AG04449 (cell line): ENCODE measurements around the gene DPRX.

Experiments used
- CTCF ChIA-PET: fragments of 350-600 bp; formaldehyde crosslinking; extraction: SDS; loops from one replicate; lab custom pipeline; 2021; ENCODE audit warnings: antibody characterized with exemption; lab: Yijun Ruan, JAX
- POLR2A ChIA-PET: fragments of 400-600, 350-600 bp; formaldehyde crosslinking; extraction: SDS; loops from one replicate; lab custom pipeline; 2020; ENCODE audit warnings: antibody characterized with exemption, inconsistent platforms; lab: Yijun Ruan, JAX
- DNase-seq: peaks from one replicate; pipeline ENCODE4 v3.0.0-alpha.2; 2010; ENCODE audit warnings: low read depth, low spot score
- H3K4me3 ChIP-seq: 2 replicates; pipeline ENCODE4 v1.5.1; 2011; ENCODE audit warnings: low read depth, mild to moderate bottlenecking, control low read depth, low read length
- TF ChIP-seq, protein P1 (sequence below): IDR thresholded peaks from one replicate; pipeline ENCODE4 v1.5.1; 2011; ENCODE audit warnings: mild to moderate bottlenecking, moderate library complexity, low read length, control low read depth, inconsistent platforms; ENCODE audit not compliant: insufficient read depth; ENCODE audit errors: missing control alignments

DPRX gene

DNA sequence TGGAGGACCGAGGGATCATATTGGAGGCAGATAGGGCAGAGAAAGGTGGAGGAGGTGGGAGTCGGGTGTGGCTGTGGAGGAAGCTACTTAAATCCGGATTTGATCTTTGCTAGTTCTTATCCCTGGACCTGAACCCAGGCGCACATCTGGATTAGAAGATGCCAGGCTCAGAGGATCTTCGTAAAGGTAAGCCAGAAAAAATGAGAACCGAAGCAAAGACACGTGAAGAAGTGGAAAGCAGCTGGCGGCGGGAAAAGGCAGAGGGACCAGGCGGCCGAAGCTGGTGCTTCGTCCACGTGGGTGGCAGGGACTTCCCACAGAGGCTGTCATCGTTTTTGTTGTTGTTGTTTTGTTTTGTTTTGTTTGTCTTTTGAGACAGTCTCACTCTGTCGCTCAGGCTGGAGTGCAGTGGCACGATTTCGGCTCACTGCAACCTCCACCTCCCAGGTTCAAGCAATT, at the start of gene DPRX:
DPRX (plus strand) TSS at position 51 of the 459 bp plus-strand sequence; CDS start at position 159, 108 bp downstream.
- TF ChIP-seq, protein P1, sequence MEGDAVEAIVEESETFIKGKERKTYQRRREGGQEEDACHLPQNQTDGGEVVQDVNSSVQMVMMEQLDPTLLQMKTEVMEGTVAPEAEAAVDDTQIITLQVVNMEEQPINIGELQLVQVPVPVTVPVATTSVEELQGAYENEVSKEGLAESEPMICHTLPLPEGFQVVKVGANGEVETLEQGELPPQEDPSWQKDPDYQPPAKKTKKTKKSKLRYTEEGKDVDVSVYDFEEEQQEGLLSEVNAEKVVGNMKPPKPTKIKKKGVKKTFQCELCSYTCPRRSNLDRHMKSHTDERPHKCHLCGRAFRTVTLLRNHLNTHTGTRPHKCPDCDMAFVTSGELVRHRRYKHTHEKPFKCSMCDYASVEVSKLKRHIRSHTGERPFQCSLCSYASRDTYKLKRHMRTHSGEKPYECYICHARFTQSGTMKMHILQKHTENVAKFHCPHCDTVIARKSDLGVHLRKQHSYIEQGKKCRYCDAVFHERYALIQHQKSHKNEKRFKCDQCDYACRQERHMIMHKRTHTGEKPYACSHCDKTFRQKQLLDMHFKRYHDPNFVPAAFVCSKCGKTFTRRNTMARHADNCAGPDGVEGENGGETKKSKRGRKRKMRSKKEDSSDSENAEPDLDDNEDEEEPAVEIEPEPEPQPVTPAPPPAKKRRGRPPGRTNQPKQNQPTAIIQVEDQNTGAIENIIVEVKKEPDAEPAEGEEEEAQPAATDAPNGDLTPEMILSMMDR: no peak
- ChIA-PET POLR2A (no interaction called here), CTCF (no interaction called here)
- no peak for DNase-seq
- no peak within 1 kb of the TSS for H3K4me3 ChIP-seq

DNA sequence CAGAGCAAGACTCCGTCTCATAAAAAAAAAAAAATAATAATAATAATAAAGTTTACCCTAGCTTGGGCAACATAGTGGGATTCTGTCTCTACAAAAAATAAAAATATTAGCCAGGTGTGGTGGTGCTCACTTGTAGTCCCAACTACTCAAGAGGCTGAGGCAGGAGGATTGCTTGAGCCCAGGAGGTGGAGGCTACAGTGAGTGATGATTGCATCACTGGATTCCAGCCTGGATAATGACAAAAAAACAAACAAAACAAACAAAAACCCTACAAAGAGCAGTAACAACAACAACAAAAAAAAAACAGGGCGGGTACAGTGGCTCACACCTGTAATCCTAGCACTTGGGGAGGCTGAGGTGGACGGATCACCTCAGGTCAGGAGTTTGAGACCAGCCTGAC, 48.6 kb upstream of the DPRX start:
- DNase-seq: no peak
- ChIA-PET POLR2A (no interaction called here), CTCF (no interaction called here)
- TF ChIP-seq, protein P1: no peak
- H3K4me3 ChIP-seq: no peak overlapping the region

GRCh38 chr19:53586277-53586691, 45.5 kb upstream of the DPRX start:
- ChIA-PET CTCF (no interaction called here), POLR2A (no interaction called here)
- TF ChIP-seq, protein P1: no peak
- no peak for DNase-seq
- H3K4me3 ChIP-seq: no peak overlapping the region

DNA sequence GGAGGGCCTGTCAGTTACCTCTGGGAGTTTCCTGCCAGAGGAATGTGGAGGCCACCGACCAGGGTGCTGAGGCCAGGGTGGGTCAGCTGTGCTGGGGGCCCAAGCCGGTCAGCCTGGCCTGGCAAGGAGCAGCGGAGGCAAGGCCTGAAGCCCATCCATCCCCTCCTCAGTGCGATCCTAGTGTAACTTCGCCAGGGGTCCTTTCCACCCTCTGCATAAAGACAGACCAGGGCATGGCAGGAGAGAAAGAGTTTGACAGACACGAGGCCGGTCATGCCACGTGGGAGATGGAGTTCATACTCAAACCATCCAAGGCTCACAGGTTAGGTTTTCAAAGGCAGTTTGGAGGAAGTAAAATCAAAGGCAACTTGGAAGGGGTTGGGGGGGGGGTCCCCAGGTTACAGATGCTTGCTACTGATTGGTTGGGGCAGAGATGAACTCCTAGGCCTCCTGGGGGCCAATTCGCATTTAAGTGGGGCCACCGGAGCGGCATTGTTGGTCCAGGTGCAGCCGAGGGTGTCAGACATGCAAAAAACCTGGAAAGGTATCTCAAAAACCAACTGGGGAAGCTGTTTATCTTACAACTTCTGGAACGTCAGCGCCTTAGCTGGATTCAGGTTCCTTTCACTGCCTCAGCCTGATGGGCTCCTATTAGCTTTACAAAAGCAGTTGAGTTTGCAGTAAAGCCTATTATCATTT, 36.8 kb upstream of the DPRX start:
- DNase-seq: no peak
- no peak overlapping the region for H3K4me3 ChIP-seq
- TF ChIP-seq, protein P1: no peak
- POLR2A ChIA-PET: no interaction called here
- CTCF ChIA-PET: no interaction called here

DNA sequence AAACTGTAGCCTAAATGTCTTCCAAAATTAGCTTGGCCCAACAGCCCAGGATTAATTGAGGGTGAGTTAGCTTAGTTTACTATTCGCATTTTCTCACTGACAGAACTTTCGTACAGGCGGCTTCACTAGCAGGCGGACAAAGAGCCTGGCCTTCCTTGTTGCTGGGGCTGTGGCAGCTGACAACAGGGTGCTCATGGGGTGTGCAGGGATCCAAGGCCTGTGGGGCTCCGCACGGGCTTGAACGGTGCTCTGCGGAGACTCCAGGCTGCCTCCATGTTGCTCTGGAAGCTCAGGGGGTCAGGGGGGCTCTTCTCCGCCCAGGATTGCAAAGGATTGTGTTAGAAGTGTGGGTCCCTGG, 36.3 kb upstream of the DPRX start:
- POLR2A ChIA-PET: no interaction called here

DNA sequence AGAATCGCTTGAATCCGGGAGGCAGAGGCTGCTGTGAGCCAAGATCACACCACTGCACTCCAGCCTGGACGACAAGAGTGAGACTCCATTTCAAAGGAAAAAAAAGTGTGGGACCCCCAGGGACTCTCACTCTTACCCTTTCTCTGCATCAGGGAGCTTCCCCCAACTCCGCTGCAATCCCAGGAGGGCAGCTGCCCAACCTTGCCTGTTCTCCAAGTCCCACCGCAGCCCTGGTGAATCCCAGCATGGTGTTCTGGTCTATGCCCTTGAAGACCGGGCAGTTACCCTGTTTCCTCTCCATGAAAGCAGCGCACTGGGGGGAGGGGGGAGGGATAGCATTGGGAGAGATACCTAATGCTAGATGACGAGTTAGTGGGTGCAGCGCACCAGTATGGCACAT, 35.7 kb upstream of the DPRX start:
- CTCF ChIA-PET: no interaction called here
- POLR2A ChIA-PET: no interaction called here
- TF ChIP-seq, protein P1: no peak
- DNase-seq: no peak
- no peak overlapping the region for H3K4me3 ChIP-seq

More for the DNA sequence above, 36.3 kb upstream of the DPRX start:
- TF ChIP-seq, protein P1: no peak
- no peak overlapping the region for H3K4me3 ChIP-seq
- CTCF ChIA-PET: no interaction called here
- DNase-seq: no peak
